Smooth muscle cell (in vitro differentiated cells): ENCODE results near the gene MYO1G. TPM values are rescaled to one million over a fixed set of nuclear protein-coding genes. Genes with fewer than 3 reads are reported as not detected.
A peak's percentile ranks its signal among the peaks of the same experiment; 100 is the strongest.

Experiments
- DNase-seq: peaks from one replicate; lab custom pipeline; 2025; ENCODE audit not compliant: unreplicated experiment; lab: John Stamatoyannopoulos, UW
- H2AFZ ChIP-seq: fragments of 200-600 bp; sonication (generic); 2 replicates; pipeline ENCODE4 v1.6.0; 2016; ENCODE audit warnings: antibody characterized with exemption, low read depth, mild to moderate bottlenecking
- H3F3A ChIP-seq: fragments of 200-600 bp; sonication (generic); 2 replicates; pipeline ENCODE4 v1.6.0; 2017; ENCODE audit warnings: antibody characterized with exemption, low read depth
- H3K27ac ChIP-seq: fragments of 200-600 bp; sonication (generic); 2 replicates; pipeline ENCODE4 v1.5.1; 2016; ENCODE audit warnings: low read depth, mild to moderate bottlenecking
- H3K27me3 ChIP-seq: fragments of 200-600 bp; sonication (generic); 2 replicates; pipeline ENCODE4 v1.6.1; 2016; ENCODE audit warnings: low read depth, mild to moderate bottlenecking
- H3K36me3 ChIP-seq: fragments of 200-600 bp; sonication (generic); 2 replicates; pipeline ENCODE4 v1.5.1; 2016; ENCODE audit warnings: low read depth
- H3K4me1 ChIP-seq: fragments of 200-600 bp; sonication (generic); 2 replicates; pipeline ENCODE4 v1.5.1; 2016; ENCODE audit warnings: low read depth
- H3K4me2 ChIP-seq: fragments of 200-600 bp; sonication (generic); 2 replicates; pipeline ENCODE4 v1.6.0; 2016; ENCODE audit warnings: mild to moderate bottlenecking
- H3K4me3 ChIP-seq: fragments of 200-600 bp; sonication (generic); 2 replicates; pipeline ENCODE4 v1.5.1; 2016; ENCODE audit warnings: mild to moderate bottlenecking
- H3K79me2 ChIP-seq: fragments of 200-600 bp; sonication (generic); 2 replicates; pipeline ENCODE4 v1.6.0; 2016; ENCODE audit warnings: low read depth, mild to moderate bottlenecking
- H3K9ac ChIP-seq: fragments of 200-600 bp; sonication (generic); 2 replicates; pipeline ENCODE4 v1.6.0; 2016; ENCODE audit warnings: low read depth
- H3K9me3 ChIP-seq: fragments of 200-600 bp; sonication (generic); replicated peaks from 2 replicates; pipeline ENCODE4 v1.5.1; 2016; ENCODE audit warnings: low read depth
- H4K20me1 ChIP-seq: fragments of 200-600 bp; sonication (generic); 2 replicates; pipeline ENCODE4 v1.6.0; 2016; ENCODE audit warnings: low read depth
- whole genome bisulfite sequencing: methylation state at CpG from one replicate; pipeline ENCODE4 v1.1.7; 2016; ENCODE audit warnings: low lambda C conversion rate; 5-methylcytosine and 5-hydroxymethylcytosine counted together
- polyA plus RNA-seq: library from polyadenylated mRNA; unstranded; fragments of >200 nt; fragmentation: Nextera tagmentation; extraction: Ambion mirVana; gene quantifications from 2 replicates; pipeline ENCODE4 v1.2.1, GENCODE V29; 2016
- total RNA-seq: library from RNA; depleted of rRNA; stranded (reverse); fragments of >200 nt; gene quantifications from 2 replicates; pipeline ENCODE4 v1.2.3, GENCODE V29; 2014
- TF ChIP-seq, protein P1 (sequence below): fragments of 200-600 bp; sonication (generic); IDR thresholded peaks from 2 replicates; pipeline ENCODE4 v1.5.1; 2017; ENCODE audit warnings: borderline replicate concordance, mild to moderate bottlenecking, antibody characterized with exemption; ENCODE audit not compliant: insufficient read depth, poor library complexity, severe bottlenecking

The MYO1G gene
- total and polyA plus RNA-seq, 2 experiments from 2014 or later, result 0.27 TPM; not detected in 1

- Histone ChIP-seq H3K9me3 (no peaks in the 10 kb centered on the region), H2AFZ (no peak overlapping the region), H3K4me3 (no peak overlapping the region), H3K9ac (peak overlapping the region; percentile 29), H4K20me1 (no peaks in the 10 kb centered on the region), H3F3A (no peaks in the 10 kb centered on the region), H3K4me2 (no peak overlapping the region), H3K36me3 (no peaks in the 10 kb centered on the region), H3K4me1 (no peaks in the 10 kb centered on the region), H3K27me3 (peaks cover 26% of the 10 kb centered on the region), H3K27ac (no peak overlapping the region), H3K79me2 (no peaks in the 10 kb centered on the region)
- TF ChIP-seq, protein P1, sequence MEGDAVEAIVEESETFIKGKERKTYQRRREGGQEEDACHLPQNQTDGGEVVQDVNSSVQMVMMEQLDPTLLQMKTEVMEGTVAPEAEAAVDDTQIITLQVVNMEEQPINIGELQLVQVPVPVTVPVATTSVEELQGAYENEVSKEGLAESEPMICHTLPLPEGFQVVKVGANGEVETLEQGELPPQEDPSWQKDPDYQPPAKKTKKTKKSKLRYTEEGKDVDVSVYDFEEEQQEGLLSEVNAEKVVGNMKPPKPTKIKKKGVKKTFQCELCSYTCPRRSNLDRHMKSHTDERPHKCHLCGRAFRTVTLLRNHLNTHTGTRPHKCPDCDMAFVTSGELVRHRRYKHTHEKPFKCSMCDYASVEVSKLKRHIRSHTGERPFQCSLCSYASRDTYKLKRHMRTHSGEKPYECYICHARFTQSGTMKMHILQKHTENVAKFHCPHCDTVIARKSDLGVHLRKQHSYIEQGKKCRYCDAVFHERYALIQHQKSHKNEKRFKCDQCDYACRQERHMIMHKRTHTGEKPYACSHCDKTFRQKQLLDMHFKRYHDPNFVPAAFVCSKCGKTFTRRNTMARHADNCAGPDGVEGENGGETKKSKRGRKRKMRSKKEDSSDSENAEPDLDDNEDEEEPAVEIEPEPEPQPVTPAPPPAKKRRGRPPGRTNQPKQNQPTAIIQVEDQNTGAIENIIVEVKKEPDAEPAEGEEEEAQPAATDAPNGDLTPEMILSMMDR, result no peak
- no peak for DNase-seq
- 76% methylated on average over 4 of the region's 4 CpGs for WGBS
Observed at GRCh38 chr7:44960011-44960580, 18.7 kb downstream of the MYO1G start.

GRCh38 chr7:44959433-44959951, 19.3 kb downstream of the MYO1G start:
- no peak for DNase-seq
- Histone ChIP-seq H3F3A (no peaks in the 10 kb centered on the region), H3K4me2 (no peak overlapping the region), H4K20me1 (no peaks in the 10 kb centered on the region), H3K4me3 (no peak overlapping the region), H3K9ac (no peak overlapping the region), H3K27me3 (peaks cover 26% of the 10 kb centered on the region), H3K4me1 (no peaks in the 10 kb centered on the region), H3K79me2 (no peaks in the 10 kb centered on the region), H3K27ac (no peak overlapping the region), H3K36me3 (no peaks in the 10 kb centered on the region), H2AFZ (no peak overlapping the region), H3K9me3 (no peaks in the 10 kb centered on the region)
- TF ChIP-seq, protein P1, result no peak
- WGBS, result 74% methylated on average over 8 of the region's 8 CpGs

DNA sequence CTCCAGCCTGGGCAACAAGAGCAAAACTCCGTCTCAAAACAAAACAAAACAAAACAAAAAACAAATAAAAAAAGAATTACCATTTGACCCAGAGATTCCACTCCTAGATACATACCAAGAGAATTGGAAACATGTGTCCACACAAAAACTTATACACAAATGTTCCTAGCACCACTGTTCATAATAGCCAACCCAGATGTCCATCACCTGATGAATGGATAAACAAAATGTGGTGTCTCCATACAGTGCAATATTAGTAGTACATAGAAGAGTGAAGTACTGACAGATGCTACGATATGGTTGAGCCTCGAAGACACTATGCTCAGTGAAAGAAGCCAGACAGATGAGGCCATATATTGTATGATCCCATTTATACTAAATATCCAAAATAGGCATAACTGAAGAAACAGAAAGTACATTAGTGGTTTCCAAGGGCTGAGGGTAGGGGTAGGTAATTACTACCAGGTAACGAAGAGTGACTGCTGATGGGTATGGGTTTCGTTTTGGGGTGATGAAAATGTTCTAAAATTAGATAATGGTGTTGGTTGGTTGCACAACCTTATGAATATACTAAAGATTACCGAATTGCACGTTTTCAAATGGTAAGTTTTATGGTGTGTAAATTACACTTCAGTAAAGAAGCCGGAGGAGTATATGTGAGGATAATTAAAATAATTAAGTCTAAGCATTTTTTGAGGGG, 20.0 kb downstream of the MYO1G start:
- no peak overlapping the region for H2AFZ ChIP-seq
- H4K20me1 ChIP-seq, result no peaks in the 10 kb centered on the region
- no peaks in the 10 kb centered on the region for H3K9me3 ChIP-seq
- TF ChIP-seq, protein P1, result no peak
- no peak overlapping the region for H3K4me2 ChIP-seq
- H3F3A ChIP-seq, result no peaks in the 10 kb centered on the region
- H3K27me3 ChIP-seq, result peaks cover 26% of the 10 kb centered on the region
- no peaks in the 10 kb centered on the region for H3K36me3 ChIP-seq
- H3K27ac ChIP-seq, result no peak overlapping the region
- H3K4me1 ChIP-seq, result no peaks in the 10 kb centered on the region
- H3K4me3 ChIP-seq, result no peak overlapping the region
- 76% methylated on average over 8 of the region's 8 CpGs for WGBS
- H3K9ac ChIP-seq, result no peak overlapping the region
- no peak for DNase-seq
- no peaks in the 10 kb centered on the region for H3K79me2 ChIP-seq
